M059J (cell line): ENCODE data around the gene MANEAL. TPM values are rescaled to one million over a fixed set of nuclear protein-coding genes. Genes with fewer than 3 reads are reported as not detected.

Experiments
- DNase-seq: peaks from one replicate; pipeline ENCODE4 v3.0.0-alpha.2; 2012; ENCODE audit warnings: low read depth
- total RNA-seq: library from RNA; depleted of rRNA; stranded (reverse); fragments of >200 nt; shearing (Covaris generic); gene quantifications from 2 replicates; pipeline ENCODE4 v1.2.3, GENCODE V29; 2014; rRNA removed

Gene MANEAL
- total RNA-seq, 1 experiment from 2014 or later = 7.2 TPM

GRCh38 chr1:37825506-37825905 lies 31.9 kb downstream of the MANEAL start:
- DNase-seq = no peak

GRCh38 chr1:37828410-37829074 lies 34.9 kb downstream of the MANEAL start:
- DNase-seq = no peak

- no peak for DNase-seq
Observed at GRCh38 chr1:37831109-37831508, 37.5 kb downstream of the MANEAL start.

GRCh38 chr1:37831809-37832208 lies 38.2 kb downstream of the MANEAL start:
- DNase-seq = no peak

GRCh38 chr1:37836788-37837187 lies 43.1 kb downstream of the MANEAL start:
- no peak for DNase-seq

GRCh38 chr1:37839676-37840075 lies 46.0 kb downstream of the MANEAL start:
- no peak for DNase-seq

GRCh38 chr1:37840711-37841110 lies 47.1 kb downstream of the MANEAL start:
- DNase-seq = no peak

- no peak for DNase-seq
Observed at GRCh38 chr1:37841652-37842051, 48.0 kb downstream of the MANEAL start.

- no peak for DNase-seq
Observed at GRCh38 chr1:37844536-37844935, 50.9 kb downstream of the MANEAL start.

- DNase-seq = no peak
Observed at GRCh38 chr1:37845049-37845646, 51.5 kb downstream of the MANEAL start.

GRCh38 chr1:37845786-37846185 lies 52.1 kb downstream of the MANEAL start:
- DNase-seq = no peak

GRCh38 chr1:37846647-37847339 lies 53.1 kb downstream of the MANEAL start:
- DNase-seq = no peak

- DNase-seq = no peak
Observed at GRCh38 chr1:37849480-37849879, 55.8 kb downstream of the MANEAL start.

GRCh38 chr1:37850352-37850955 lies 56.8 kb downstream of the MANEAL start:
- peak; percentile 8 for DNase-seq

Other genes with a start within 250 kb of the MANEAL start
- 6.4 and 24.4 TPM in 2 replicates for gene SNIP1, start 239.6 kb upstream of the MANEAL start, total RNA-seq
- gene DNALI1, start 236.9 kb upstream of the MANEAL start, total RNA-seq = 0.49 and 1.9 TPM in 2 replicates
- gene GNL2, start 197.9 kb upstream of the MANEAL start, total RNA-seq = 54.7 and 79.0 TPM in 2 replicates
- gene RSPO1, start 159.0 kb upstream of the MANEAL start, total RNA-seq = not detected in 2 replicates
- 36.8 and 38.4 TPM in 2 replicates for gene CDCA8, start 101.3 kb upstream of the MANEAL start, total RNA-seq
- not detected in 2 replicates for gene EPHA10, start 28.7 kb upstream of the MANEAL start, total RNA-seq
- 63.3 and 69.5 TPM in 2 replicates for gene C1orf122, start 13.9 kb downstream of the MANEAL start, total RNA-seq
- gene YRDC, start 14.4 kb downstream of the MANEAL start, total RNA-seq = 32.8 and 36.3 TPM in 2 replicates
- 2.5 and 5.4 TPM in 2 replicates for gene MTF1, start 65.7 kb downstream of the MANEAL start, total RNA-seq
- 6.3 and 8.5 TPM in 2 replicates for gene INPP5B, start 153.2 kb downstream of the MANEAL start, total RNA-seq
- 187 and 209 TPM in 2 replicates for gene SF3A3, start 196.2 kb downstream of the MANEAL start, total RNA-seq
- gene FHL3, start 211.7 kb downstream of the MANEAL start, total RNA-seq = 18.2 and 24.6 TPM in 2 replicates
- 69.6 and 103 TPM in 2 replicates for gene UTP11, start 218.9 kb downstream of the MANEAL start, total RNA-seq